HG03196 (cell line): ENCODE results near the gene TRABD2A.

Experiments used
- ATAC-seq: cut with Tn5 transposase; IDR thresholded peaks from one replicate; pipeline ENCODE4 v1.9.1; 2021; ENCODE audit not compliant: unreplicated experiment

The TRABD2A gene

GRCh38 chr2:84821806-84822205 is 59.1 kb downstream of the TRABD2A start:
- no peak for ATAC-seq

GRCh38 chr2:84817239-84817655 is 63.6 kb downstream of the TRABD2A start:
- ATAC-seq: peak; percentile 93

DNA sequence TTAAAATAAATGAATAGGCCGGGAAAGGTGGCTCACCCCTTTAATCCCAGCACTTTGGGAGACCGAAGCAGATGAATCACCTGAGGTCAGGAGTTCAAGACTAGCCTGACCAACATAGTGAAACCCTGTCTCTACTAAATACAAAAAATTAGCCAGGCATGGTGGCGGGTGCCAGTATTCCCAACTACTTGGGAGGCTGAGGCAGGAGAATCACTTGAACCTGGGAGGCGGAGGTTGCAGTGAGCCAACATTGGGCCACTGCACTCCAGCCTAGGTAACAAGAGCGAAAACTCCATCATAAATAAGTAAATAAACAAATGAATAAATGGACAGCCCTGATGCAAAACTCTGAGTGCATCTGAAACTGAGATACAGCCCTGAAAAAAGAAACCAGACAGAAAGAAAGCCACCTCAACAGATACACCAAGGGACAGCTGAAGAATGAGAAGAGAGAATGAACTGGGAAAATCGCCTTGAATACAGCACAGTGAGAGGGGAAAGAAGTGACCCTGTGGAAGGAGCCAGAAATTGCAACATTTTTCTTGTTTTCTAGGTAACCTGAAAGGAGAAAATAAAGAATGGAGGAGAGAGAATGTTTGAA is 64.4 kb downstream of the TRABD2A start:
- peak; percentile 78 for ATAC-seq

- ATAC-seq: no peak
Observed at GRCh38 chr2:84815146-84815545, 65.7 kb downstream of the TRABD2A start.

DNA sequence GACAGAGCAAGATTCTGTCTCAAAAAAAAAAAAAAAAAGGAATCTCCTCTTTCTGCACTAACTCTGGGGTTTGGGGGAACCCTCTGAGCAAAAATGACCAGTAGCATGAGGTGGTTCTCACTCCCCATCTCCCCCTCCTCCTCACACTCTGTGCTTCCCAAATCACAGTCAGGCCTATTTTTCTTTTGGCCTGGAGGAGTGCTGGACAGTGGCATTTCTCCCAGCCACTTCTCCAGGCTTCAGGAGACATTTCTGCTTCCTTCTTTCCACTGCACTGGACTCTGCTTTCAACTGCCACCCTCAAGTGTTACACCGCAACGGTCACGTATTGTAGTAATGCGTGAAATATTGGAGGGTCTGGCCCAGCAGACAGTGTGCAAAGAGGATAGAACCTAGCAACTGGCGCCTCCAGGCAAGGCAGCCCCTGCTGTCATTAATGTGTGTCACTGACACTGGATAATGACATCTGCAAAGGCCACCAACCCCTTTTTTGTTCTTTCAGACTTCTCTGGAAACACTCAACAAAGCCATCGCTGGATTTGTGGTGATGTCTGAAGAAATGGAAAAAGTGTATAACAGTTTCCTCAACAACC is 68.9 kb downstream of the TRABD2A start:
- ATAC-seq: no peak

DNA sequence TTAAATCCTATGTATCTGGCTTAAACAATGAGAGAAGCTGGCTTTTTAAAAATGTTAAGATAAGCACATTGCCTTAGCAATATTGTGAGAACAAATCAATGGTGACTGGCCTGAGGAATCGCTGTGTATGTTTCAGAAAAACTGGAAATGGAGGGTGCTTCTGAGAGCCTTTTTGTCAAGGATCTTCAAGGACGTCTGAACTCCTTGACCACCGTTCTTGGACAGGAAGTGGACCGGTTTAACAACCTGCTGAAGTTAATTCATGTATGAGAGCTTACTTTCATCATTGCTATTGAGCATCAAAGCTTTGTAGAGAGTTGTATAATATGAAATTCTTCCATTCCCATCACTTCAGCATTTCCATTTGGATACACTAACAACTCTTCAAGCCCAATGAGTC is 72.6 kb downstream of the TRABD2A start:
- ATAC-seq: no peak

GRCh38 chr2:84807063-84807485 is 73.8 kb downstream of the TRABD2A start:
- ATAC-seq: no peak

- ATAC-seq: no peak
Observed at GRCh38 chr2:84805250-84805958, 75.5 kb downstream of the TRABD2A start.

- ATAC-seq: no peak
Observed at GRCh38 chr2:84801811-84802210, 79.1 kb downstream of the TRABD2A start.

DNA sequence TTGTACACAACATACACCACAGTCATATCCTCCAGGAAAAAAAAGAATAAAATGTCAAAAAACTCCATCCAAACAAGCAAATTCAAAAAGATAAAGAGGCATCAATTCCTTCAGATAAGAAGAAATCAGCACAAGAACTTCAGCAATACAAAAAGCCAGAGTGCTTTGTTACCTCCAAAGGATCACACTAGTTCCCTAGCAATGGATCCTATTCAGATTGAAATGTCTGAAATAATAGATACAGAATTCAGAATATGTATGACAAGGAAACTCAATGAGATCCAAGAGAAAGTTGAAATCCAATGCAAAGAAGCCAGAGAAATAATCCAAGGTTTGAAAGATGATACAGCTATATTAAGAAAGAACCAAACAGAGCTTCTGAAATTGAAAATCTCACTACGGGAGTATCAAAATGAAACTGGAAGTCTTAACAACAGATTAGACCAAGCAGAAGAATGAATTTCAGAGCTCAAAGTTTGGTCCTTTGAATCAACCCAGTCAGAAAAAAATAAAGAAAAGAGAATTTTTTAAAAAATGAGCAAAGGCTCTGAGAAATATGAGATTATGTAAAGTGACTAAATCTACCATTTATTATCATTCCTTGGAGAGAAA is 80.6 kb downstream of the TRABD2A start:
- peak; percentile 76 for ATAC-seq

DNA sequence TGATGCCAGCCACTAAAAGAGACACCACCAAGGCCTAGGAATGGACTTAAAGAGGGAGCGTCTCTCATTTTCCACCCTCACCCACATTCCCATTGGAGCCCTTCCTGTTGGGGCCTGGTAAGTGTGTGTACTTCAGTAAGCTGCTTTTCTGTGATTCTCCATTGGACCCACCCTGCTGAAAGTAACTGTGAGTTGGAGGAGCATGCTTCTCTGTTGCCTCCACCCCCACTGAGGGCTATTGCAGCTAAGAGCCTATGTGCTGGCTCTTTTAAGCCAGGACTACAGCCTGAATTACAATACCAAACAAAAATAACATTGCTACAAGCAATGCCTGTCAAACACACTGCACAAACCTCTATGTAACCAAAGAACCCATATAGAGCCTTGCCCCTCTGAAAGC is 81.1 kb downstream of the TRABD2A start:
- ATAC-seq: no peak

DNA sequence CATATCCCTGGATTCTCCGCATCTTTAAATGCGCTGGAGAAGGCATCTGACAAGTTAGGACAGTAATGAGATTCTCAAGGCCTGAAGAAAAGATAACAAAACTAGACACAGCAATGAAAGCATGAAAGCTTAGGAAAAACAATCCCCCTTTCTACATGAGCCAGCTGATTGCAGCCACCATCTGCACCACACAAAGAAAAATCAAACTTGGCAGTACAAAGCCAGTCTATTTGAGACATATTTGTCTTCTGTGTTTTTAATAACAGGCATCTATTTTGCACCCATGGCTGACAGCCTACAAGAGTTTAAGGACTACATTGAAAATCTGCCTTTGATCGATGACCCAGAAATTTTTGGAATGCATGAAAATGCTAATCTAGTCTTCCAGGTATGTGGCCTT is 83.6 kb downstream of the TRABD2A start:
- ATAC-seq: no peak

GRCh38 chr2:84796798-84797197 is 84.1 kb downstream of the TRABD2A start:
- ATAC-seq: no peak

DNA sequence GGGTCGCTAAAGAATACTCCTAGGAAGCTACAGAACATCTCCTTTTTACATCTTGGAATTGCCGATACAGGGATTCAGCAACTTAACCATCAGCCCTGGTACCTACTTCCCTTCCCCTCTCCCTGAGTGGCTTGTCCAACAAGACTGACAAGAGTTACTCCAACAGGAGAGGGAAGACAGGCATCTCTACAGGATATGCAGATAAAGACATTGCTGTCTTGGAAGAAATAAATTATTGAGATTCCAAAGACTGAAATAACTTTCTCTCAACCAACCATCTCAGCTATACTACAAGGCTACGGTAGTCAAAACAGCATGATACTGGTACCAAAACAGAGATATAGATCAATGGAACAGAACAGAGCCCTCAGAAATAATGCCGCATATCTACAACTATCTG is 87.2 kb downstream of the TRABD2A start:
- no peak for ATAC-seq

DNA sequence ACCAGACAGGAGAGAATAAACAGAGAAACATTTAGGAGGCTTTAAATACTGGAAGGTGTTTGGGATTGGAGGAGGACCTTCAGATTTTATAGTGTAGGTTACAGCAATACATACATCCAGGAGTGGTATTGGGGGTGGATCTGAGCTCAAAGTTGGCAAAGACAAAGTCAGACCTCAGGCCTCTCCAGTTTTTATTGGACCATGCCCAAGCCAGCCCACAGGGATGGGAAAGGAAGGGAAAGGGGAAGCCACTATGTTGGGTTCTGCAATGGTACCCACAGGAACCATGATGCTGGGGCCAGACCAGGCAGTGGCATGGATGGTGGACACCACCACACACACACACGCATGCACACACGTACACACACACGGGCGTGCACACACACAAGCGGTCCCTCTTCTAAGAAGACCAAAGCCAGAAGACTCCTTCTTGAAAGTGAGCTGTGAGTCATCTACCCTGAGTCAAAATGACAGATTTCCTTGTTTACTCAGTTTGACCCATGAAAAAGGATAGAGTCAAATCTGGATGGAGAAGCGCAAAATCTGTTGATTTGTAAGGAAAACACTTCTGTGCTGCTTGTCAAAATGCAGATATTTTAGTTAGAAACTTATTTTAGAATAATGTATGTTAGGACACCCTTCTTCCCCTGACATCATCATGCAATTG is 87.9 kb downstream of the TRABD2A start:
- ATAC-seq: no peak

DNA sequence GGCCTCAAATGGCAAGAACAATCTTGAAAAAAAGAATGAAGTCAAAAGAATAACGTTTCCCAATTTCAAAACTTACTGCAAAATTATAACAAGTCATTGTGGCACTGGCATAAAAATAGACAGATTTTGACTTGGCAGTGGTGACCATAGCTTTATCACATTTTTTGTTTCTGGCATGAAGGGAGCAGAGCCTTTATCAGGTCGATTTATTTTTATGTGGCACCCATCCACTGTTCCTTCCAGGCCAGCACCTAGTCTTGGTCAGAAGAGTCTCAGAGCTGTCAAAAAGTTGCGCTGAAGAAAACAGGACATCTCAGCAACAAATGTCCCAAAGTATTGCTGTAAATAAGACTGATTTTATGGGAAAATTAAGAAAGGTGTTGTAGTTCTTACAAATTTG is 92.4 kb downstream of the TRABD2A start:
- ATAC-seq: no peak

- no peak for ATAC-seq
Observed at GRCh38 chr2:84788027-84788426, 92.9 kb downstream of the TRABD2A start.

- no peak for ATAC-seq
Observed at GRCh38 chr2:84786601-84787000, 94.3 kb downstream of the TRABD2A start.

DNA sequence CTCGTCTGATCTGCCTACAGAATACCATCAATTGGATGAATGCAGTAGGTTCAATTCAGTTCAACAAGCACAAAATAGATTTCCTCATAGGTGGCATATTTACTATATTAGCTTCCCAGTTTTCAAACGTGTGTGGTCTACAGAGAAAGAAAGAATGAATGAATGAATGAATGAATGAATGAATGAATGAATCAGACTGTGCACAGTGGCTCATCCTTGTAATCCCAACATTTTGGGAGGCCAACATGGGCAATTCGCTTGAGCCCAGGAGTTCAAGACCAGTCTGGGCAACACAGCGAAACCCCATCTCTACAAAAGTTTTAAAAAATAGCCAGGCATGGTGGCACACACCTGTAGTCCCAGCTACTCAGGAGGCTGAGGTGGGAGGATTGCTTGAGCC is 94.9 kb downstream of the TRABD2A start:
- ATAC-seq: no peak

DNA sequence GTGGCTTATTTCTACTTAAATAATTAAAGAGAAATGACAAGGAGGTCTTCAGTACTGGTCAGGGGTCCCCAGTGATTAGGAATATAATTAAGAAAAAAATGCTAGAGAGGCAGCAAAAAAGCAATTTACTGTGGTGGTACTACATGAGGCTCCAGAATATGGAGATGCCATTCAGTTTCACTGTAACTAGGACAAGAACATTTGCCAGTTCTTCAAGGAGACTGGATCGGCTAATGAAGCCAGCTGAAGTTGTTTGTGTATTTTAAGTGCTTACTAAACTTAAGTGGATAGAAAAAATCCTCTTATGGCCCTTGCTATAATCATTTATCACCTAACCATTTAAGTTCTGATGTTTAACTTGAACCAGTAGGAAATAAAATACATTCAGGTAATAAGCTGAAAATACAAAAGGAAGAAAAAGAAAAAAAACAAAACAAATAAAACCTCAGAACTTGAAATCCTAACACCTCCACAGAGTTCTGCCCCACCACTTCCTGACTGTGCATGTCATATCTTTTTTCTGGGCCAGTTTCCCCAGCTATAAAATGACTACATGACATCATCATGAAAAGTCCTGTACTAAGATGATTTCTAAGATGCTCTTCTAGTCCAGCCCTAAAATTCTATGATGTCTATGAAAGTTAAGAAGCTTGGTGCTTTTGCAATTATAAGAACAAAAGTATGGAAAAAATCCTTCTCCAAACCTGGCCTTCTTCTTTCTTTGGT is 98.0 kb downstream of the TRABD2A start:
- ATAC-seq: no peak
